Glutamatergic neuron (in vitro differentiated cells): ENCODE results near the gene NR0B1. TPM values are rescaled to one million over a fixed set of nuclear protein-coding genes. Genes with fewer than 3 reads are reported as not detected.

ENCODE experiments used
- DNase-seq: peaks from one replicate; pipeline ENCODE4 v3.0.0; 2022
- H3K27ac Mint-ChIP-seq: one replicate; pipeline ENCODE4 v1.8.0; 2020; ENCODE audit warnings: mild to moderate bottlenecking, mixed read lengths, inconsistent platforms; ENCODE audit not compliant: unreplicated experiment
- H3K27me3 Mint-ChIP-seq: one replicate; pipeline ENCODE4 v1.8.0; 2020; ENCODE audit warnings: mild to moderate bottlenecking, moderate library complexity, mixed read lengths, inconsistent platforms; ENCODE audit not compliant: unreplicated experiment
- H3K36me3 Mint-ChIP-seq: one replicate; pipeline ENCODE4 v1.8.0; 2020; ENCODE audit warnings: mild to moderate bottlenecking, mixed read lengths, inconsistent platforms; ENCODE audit not compliant: unreplicated experiment
- H3K4me1 Mint-ChIP-seq: one replicate; pipeline ENCODE4 v1.8.0; 2020; ENCODE audit warnings: mild to moderate bottlenecking, low read depth, mixed read lengths, inconsistent platforms; ENCODE audit not compliant: unreplicated experiment
- H3K4me3 Mint-ChIP-seq: one replicate; pipeline ENCODE4 v1.8.0; 2020; ENCODE audit warnings: mild to moderate bottlenecking, mixed read lengths, inconsistent platforms; ENCODE audit not compliant: unreplicated experiment
- H3K9me3 Mint-ChIP-seq: one replicate; pipeline ENCODE4 v1.8.0; 2020; ENCODE audit warnings: mild to moderate bottlenecking, moderate library complexity, mixed read lengths, inconsistent platforms; ENCODE audit not compliant: unreplicated experiment
- long read RNA-seq: library from polyadenylated mRNA; unstranded; transcript quantifications from one replicate; pipeline ENCODE4 v2.0.0, GENCODE V29; 2020; ENCODE audit not compliant: unreplicated experiment
- total RNA-seq: library from RNA; stranded (reverse); fragmentation: NEBNext Ultra II Directional; extraction: Animal tissue kit (Norgen Biotek cat#: 25700); gene quantifications from one replicate; pipeline ENCODE4 v1.2.1, GENCODE V29; 2021; ENCODE audit not compliant: unreplicated experiment
- TF ChIP-seq, protein P1 (sequence below): fragments of 200-600 bp; sonication (generic); IDR thresholded peaks from one replicate; pipeline ENCODE4 v1.5.0; 2021; ENCODE audit not compliant: partially characterized antibody, unreplicated experiment

Gene NR0B1, protein sequence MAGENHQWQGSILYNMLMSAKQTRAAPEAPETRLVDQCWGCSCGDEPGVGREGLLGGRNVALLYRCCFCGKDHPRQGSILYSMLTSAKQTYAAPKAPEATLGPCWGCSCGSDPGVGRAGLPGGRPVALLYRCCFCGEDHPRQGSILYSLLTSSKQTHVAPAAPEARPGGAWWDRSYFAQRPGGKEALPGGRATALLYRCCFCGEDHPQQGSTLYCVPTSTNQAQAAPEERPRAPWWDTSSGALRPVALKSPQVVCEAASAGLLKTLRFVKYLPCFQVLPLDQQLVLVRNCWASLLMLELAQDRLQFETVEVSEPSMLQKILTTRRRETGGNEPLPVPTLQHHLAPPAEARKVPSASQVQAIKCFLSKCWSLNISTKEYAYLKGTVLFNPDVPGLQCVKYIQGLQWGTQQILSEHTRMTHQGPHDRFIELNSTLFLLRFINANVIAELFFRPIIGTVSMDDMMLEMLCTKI
- total RNA-seq: not detected
- long read RNA-seq: 0 reads

DNA sequence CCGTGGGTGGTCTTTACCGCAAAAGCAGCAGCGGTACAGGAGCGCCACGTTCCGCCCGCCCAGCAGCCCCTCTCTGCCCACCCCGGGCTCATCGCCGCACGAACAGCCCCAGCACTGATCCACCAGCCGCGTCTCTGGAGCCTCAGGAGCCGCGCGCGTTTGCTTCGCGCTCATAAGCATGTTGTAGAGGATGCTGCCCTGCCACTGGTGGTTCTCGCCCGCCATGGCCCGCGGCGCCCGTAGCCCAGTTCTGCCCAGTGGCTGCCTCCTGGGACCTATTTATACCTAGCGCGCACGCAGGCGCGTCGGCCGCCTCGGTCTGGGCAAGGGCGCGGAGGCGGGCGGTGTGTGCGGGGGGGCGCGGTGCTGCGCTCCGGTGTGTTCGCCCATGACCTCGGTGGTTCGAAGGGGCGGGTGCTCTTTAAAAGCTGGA, at the start of gene NR0B1:
Gene NR0B1, minus strand, starts transcription at position 252 of the 433 bp plus-strand sequence. Its CDS starts 27 bp downstream, at position 225.
- TF ChIP-seq, protein P1, sequence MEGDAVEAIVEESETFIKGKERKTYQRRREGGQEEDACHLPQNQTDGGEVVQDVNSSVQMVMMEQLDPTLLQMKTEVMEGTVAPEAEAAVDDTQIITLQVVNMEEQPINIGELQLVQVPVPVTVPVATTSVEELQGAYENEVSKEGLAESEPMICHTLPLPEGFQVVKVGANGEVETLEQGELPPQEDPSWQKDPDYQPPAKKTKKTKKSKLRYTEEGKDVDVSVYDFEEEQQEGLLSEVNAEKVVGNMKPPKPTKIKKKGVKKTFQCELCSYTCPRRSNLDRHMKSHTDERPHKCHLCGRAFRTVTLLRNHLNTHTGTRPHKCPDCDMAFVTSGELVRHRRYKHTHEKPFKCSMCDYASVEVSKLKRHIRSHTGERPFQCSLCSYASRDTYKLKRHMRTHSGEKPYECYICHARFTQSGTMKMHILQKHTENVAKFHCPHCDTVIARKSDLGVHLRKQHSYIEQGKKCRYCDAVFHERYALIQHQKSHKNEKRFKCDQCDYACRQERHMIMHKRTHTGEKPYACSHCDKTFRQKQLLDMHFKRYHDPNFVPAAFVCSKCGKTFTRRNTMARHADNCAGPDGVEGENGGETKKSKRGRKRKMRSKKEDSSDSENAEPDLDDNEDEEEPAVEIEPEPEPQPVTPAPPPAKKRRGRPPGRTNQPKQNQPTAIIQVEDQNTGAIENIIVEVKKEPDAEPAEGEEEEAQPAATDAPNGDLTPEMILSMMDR: no peak
- peaks cover 2% of the 10 kb centered on the region for H3K9me3 Mint-ChIP-seq
- peaks cover 1% of the 10 kb centered on the region for H3K27me3 Mint-ChIP-seq
- H3K4me1 Mint-ChIP-seq: no peaks in the 10 kb centered on the region
- no peak within 1 kb of the TSS for H3K27ac Mint-ChIP-seq
- no peaks in the 10 kb centered on the region for H3K36me3 Mint-ChIP-seq
- peak; percentile 32 for DNase-seq
- H3K4me3 Mint-ChIP-seq: peak within 1 kb of the TSS; percentile 72

DNA sequence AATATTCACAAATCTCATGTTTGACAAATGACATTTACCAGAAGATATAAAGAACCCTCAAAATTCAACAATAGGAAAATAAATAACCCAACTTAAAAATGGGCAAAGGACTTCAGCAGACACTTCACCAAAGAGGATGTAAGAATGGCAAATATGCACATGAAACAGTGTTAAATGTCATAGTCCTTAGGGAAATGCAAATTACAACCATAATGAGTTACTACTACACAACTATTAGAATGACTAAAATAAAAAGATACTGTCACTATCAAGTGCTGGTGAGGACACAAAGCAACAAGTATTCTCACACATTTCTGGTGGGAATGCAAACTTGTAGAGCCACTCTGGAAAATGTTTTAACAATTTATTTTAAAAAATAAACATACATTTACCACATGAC, 40.8 kb upstream of the NR0B1 start:
- Mint-ChIP-seq H3K4me1 (no peaks in the 10 kb centered on the region), H3K36me3 (no peaks in the 10 kb centered on the region), H3K4me3 (no peak overlapping the region), H3K9me3 (no peaks in the 10 kb centered on the region), H3K27ac (no peak overlapping the region), H3K27me3 (no peaks in the 10 kb centered on the region)
- TF ChIP-seq, protein P1: no peak
- no peak for DNase-seq

DNA sequence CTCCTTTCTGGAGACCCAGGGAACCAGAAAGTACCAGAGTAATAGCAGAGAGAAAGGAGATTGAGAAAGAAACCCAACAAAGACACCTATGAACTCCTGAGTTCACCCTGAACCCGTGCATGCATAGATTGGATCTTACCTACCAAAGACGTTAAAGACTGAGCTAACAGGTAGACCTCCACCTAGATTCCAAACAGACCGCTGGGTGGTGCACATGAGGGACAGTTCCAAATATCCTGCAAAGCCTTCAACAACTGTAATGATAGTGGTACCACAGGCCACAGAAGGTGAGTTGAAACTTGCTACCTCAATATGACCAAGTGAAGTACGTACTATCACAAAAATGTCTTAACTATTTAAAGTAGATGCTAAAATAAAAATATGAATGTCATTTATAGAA, 34.0 kb upstream of the NR0B1 start:
- DNase-seq: no peak
- no peak overlapping the region for H3K4me3 Mint-ChIP-seq
- no peaks in the 10 kb centered on the region for H3K4me1 Mint-ChIP-seq
- TF ChIP-seq, protein P1: no peak
- H3K27ac Mint-ChIP-seq: no peak overlapping the region
- H3K27me3 Mint-ChIP-seq: peaks cover 2% of the 10 kb centered on the region
- no peaks in the 10 kb centered on the region for H3K9me3 Mint-ChIP-seq
- no peaks in the 10 kb centered on the region for H3K36me3 Mint-ChIP-seq

DNA sequence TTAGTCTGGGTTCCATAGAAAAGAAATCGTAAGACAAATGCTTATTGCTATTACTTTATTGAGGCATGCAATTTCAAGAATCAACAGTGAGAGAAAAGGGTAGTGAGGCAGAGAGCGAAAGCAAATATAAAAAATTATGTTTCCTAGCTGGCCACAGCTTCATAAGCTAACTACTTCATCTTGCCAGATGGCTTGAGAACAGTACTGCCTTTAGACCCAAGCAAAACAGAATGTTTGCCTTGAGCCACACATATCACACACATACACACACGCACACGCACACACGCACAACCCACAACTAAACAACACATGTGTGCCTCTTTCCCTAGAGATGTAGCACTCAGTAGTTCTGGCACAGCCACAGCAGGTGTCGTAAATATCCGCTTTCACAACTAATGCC, 31.6 kb upstream of the NR0B1 start:
- DNase-seq: no peak
- Mint-ChIP-seq H3K27me3 (peaks cover 2% of the 10 kb centered on the region), H3K27ac (no peak overlapping the region), H3K36me3 (no peaks in the 10 kb centered on the region), H3K9me3 (no peaks in the 10 kb centered on the region), H3K4me1 (no peaks in the 10 kb centered on the region), H3K4me3 (no peak overlapping the region)
- TF ChIP-seq, protein P1: no peak

DNA sequence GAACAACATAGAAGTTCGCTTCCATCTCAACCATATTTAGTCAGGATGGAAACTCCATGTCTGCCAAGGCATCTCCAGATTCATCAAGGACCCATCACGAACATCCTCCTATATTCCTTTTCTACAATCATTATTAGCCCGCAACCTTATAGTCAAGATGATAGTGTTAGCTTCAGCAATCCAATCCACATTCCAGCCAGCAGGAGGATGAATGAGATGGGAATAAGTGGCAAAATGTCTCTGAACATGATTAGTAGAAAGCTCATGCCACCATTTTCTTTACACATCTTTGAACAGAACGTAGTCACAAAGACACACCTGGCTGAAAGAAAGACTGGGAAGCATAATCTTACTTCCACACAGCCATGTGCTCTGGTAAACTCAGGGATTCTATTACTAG, 18.6 kb upstream of the NR0B1 start:
- H3K27me3 Mint-ChIP-seq: no peaks in the 10 kb centered on the region
- no peak overlapping the region for H3K4me3 Mint-ChIP-seq
- H3K9me3 Mint-ChIP-seq: no peaks in the 10 kb centered on the region
- DNase-seq: no peak
- H3K36me3 Mint-ChIP-seq: no peaks in the 10 kb centered on the region
- H3K4me1 Mint-ChIP-seq: no peaks in the 10 kb centered on the region
- TF ChIP-seq, protein P1: no peak
- H3K27ac Mint-ChIP-seq: no peak overlapping the region
